ENCODE data around the gene MAP3K8.
"Not testable (repeated sequence)": the region's sequence is repeated elsewhere in the genome, so short reads cannot be mapped to it uniquely, and the experiment has no call there.

MAP3K8 gene

GRCh38 chr10:30447125-30447799, 13.3 kb downstream of the MAP3K8 start:
- DNase-seq (ENCODE audit: low spot score) = no peak

GRCh38 chr10:30448092-30448491, 14.1 kb downstream of the MAP3K8 start:
- no peak for DNase-seq (ENCODE audit: low spot score)

- no peak for DNase-seq (ENCODE audit: low spot score)
Measured at GRCh38 chr10:30453764-30454527, 20.0 kb downstream of the MAP3K8 start.

- no peak for DNase-seq (ENCODE audit: low spot score)
Measured at GRCh38 chr10:30454744-30455510, 20.9 kb downstream of the MAP3K8 start.

- no peak for DNase-seq (ENCODE audit: low spot score)
Measured at GRCh38 chr10:30455816-30456215, 21.8 kb downstream of the MAP3K8 start.

- no peak for DNase-seq (ENCODE audit: low spot score)
Measured at GRCh38 chr10:30456266-30456665, 22.3 kb downstream of the MAP3K8 start.

GRCh38 chr10:30459283-30459682, 25.3 kb downstream of the MAP3K8 start:
- DNase-seq (ENCODE audit: low spot score) = no peak

GRCh38 chr10:30460121-30460520, 26.1 kb downstream of the MAP3K8 start:
- DNase-seq (ENCODE audit: low spot score) = no peak

GRCh38 chr10:30462513-30462912, 28.5 kb downstream of the MAP3K8 start:
- DNase-seq (ENCODE audit: low spot score) = no peak

GRCh38 chr10:30463944-30464451, 30.0 kb downstream of the MAP3K8 start:
- DNase-seq (ENCODE audit: low spot score) = no peak

GRCh38 chr10:30464675-30465074, 30.7 kb downstream of the MAP3K8 start:
- no peak for DNase-seq (ENCODE audit: low spot score)

- no peak for DNase-seq (ENCODE audit: low spot score)
Measured at GRCh38 chr10:30466445-30466844, 32.5 kb downstream of the MAP3K8 start.

- no peak for DNase-seq (ENCODE audit: low spot score)
Measured at GRCh38 chr10:30467651-30468338, 33.8 kb downstream of the MAP3K8 start.

- DNase-seq (ENCODE audit: low spot score) = no peak
Measured at GRCh38 chr10:30472414-30473155, 38.6 kb downstream of the MAP3K8 start.

GRCh38 chr10:30475515-30475914, 41.5 kb downstream of the MAP3K8 start:
- not testable (repeated sequence) for DNase-seq (ENCODE audit: low spot score)

GRCh38 chr10:30476511-30477155, 42.6 kb downstream of the MAP3K8 start:
- no peak for DNase-seq (ENCODE audit: low spot score)

- DNase-seq (ENCODE audit: low spot score) = not testable (repeated sequence)
Measured at GRCh38 chr10:30479513-30479912, 45.5 kb downstream of the MAP3K8 start.

GRCh38 chr10:30481603-30482002, 47.6 kb downstream of the MAP3K8 start:
- DNase-seq (ENCODE audit: low spot score) = no peak

GRCh38 chr10:30488316-30488715, 54.3 kb downstream of the MAP3K8 start:
- DNase-seq (ENCODE audit: low spot score) = no peak

- no peak for DNase-seq (ENCODE audit: low spot score)
Measured at GRCh38 chr10:30489346-30489745, 55.4 kb downstream of the MAP3K8 start.

Data from left forelimb (tissue), 1 donor.